Hepatocyte (in vitro differentiated cells): ENCODE measurements around the gene SRP68. TPM values are rescaled to one million over a fixed set of nuclear protein-coding genes. Genes with fewer than 3 reads are reported as not detected.

Experiments
- DNase-seq: peaks from one replicate; pipeline ENCODE4 v3.0.0-alpha.2; 2016; ENCODE audit warnings: low spot score
- H2AFZ ChIP-seq: fragments of 200-600 bp; sonication (generic); 2 replicates; pipeline ENCODE4 v1.6.0; 2016; ENCODE audit warnings: antibody characterized with exemption, mild to moderate bottlenecking
- H3K27ac ChIP-seq: fragments of 200-600 bp; sonication (generic); 2 replicates; pipeline ENCODE4 v1.5.1; 2016; ENCODE audit warnings: mild to moderate bottlenecking
- H3K27me3 ChIP-seq: fragments of 200-600 bp; sonication (generic); 2 replicates; pipeline ENCODE4 v1.6.1; 2016
- H3K36me3 ChIP-seq: fragments of 200-600 bp; sonication (generic); replicated peaks from 2 replicates; pipeline ENCODE4 v1.5.1; 2016; ENCODE audit warnings: low read depth; ENCODE audit not compliant: insufficient read depth
- H3K4me1 ChIP-seq: fragments of 200-600 bp; sonication (generic); 2 replicates; pipeline ENCODE4 v1.5.1; 2016; ENCODE audit warnings: mild to moderate bottlenecking, moderate library complexity; ENCODE audit not compliant: insufficient read depth
- H3K4me2 ChIP-seq: fragments of 200-600 bp; sonication (generic); 2 replicates; pipeline ENCODE4 v1.6.0; 2016
- H3K4me3 ChIP-seq: fragments of 200-600 bp; sonication (generic); 2 replicates; pipeline ENCODE4 v1.5.1; 2016; ENCODE audit warnings: mild to moderate bottlenecking
- H3K79me2 ChIP-seq: fragments of 200-600 bp; sonication (generic); 2 replicates; pipeline ENCODE4 v1.6.0; 2017; ENCODE audit warnings: mild to moderate bottlenecking
- H3K9me2 ChIP-seq: fragments of 200-600 bp; sonication (generic); replicated peaks from 2 replicates; pipeline ENCODE4 v1.6.0; 2017; ENCODE audit warnings: mild to moderate bottlenecking; ENCODE audit not compliant: insufficient read depth
- H3K9me3 ChIP-seq: fragments of 200-600 bp; sonication (generic); 2 replicates; pipeline ENCODE4 v1.5.1; 2016; ENCODE audit warnings: low read depth, mild to moderate bottlenecking
- H4K20me1 ChIP-seq: fragments of 200-600 bp; sonication (generic); 2 replicates; pipeline ENCODE4 v1.6.0; 2016; ENCODE audit warnings: mild to moderate bottlenecking; ENCODE audit not compliant: insufficient read depth, poor library complexity, severe bottlenecking
- EZH2 ChIP-seq: fragments of 200-600 bp; sonication (generic); IDR thresholded peaks from 2 replicates; pipeline ENCODE4 v1.6.1; 2016; ENCODE audit warnings: antibody characterized with exemption, mild to moderate bottlenecking, borderline replicate concordance
- EZH2phosphoT487 ChIP-seq: fragments of 200-600 bp; sonication (generic); IDR thresholded peaks from one replicate; pipeline ENCODE4 v1.6.1; 2018; ENCODE audit warnings: antibody characterized with exemption, mild to moderate bottlenecking, low read depth, moderate library complexity; ENCODE audit not compliant: unreplicated experiment, severe bottlenecking
- WGBS: methylation state at CpG from one replicate; pipeline ENCODE4 v1.1.6; 2016; ENCODE audit warnings: low lambda C conversion rate; ENCODE audit errors: missing lambda C conversion rate; 5-methylcytosine and 5-hydroxymethylcytosine counted together
- polyA plus RNA-seq: library from polyadenylated mRNA; unstranded; fragments of >200 nt; fragmentation: Nextera tagmentation; extraction: Ambion mirVana; gene quantifications from 2 replicates; pipeline ENCODE4 v1.2.1, GENCODE V29; 2016
- total RNA-seq: library from RNA; depleted of rRNA; stranded (reverse); fragments of >200 nt; gene quantifications from 2 replicates; pipeline ENCODE4 v1.2.3, GENCODE V29; 2014
- TF ChIP-seq, protein P1 (sequence below): fragments of 200-600 bp; sonication (generic); IDR thresholded peaks from 2 replicates; pipeline ENCODE4 v1.5.1; 2016; ENCODE audit warnings: antibody characterized with exemption, mild to moderate bottlenecking; ENCODE audit not compliant: poor library complexity

Gene SRP68
- total and polyA plus RNA-seq, 2 experiments from 2014 or later: 41.2 to 70.1 TPM

DNA sequence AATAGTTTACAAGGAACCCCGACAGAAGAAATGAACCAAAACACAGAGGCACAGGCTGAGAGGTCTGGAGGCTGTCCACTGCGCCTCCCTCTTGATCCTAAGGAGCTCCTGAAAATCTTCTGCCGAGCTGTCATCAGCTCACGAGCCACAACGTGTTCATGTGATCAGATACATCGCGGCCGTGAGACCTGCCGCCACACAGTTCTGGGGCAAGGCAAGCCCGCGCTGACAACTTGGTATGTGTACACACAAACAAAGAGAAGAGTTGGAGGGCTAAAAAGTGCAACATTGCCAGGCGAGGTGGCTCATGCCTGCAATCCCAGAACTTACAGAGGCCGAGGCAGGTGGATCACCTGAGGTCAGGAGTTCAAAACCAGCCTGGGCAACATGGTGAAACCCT, 23.6 kb upstream of the SRP68 start:
- Histone ChIP-seq H3K9me2 (no peaks in the 10 kb centered on the region), H3K4me1 (no peaks in the 10 kb centered on the region), H3K79me2 (no peaks in the 10 kb centered on the region), H2AFZ (no peak overlapping the region), H3K9me3 (no peaks in the 10 kb centered on the region), H4K20me1 (no peaks in the 10 kb centered on the region), H3K27ac (no peak overlapping the region), H3K4me3 (no peak overlapping the region), H3K36me3 (no peaks in the 10 kb centered on the region), H3K27me3 (no peaks in the 10 kb centered on the region), H3K4me2 (no peak overlapping the region)
- WGBS: 93% methylated on average over 13 of the region's 13 CpGs
- TF ChIP-seq, protein P1, sequence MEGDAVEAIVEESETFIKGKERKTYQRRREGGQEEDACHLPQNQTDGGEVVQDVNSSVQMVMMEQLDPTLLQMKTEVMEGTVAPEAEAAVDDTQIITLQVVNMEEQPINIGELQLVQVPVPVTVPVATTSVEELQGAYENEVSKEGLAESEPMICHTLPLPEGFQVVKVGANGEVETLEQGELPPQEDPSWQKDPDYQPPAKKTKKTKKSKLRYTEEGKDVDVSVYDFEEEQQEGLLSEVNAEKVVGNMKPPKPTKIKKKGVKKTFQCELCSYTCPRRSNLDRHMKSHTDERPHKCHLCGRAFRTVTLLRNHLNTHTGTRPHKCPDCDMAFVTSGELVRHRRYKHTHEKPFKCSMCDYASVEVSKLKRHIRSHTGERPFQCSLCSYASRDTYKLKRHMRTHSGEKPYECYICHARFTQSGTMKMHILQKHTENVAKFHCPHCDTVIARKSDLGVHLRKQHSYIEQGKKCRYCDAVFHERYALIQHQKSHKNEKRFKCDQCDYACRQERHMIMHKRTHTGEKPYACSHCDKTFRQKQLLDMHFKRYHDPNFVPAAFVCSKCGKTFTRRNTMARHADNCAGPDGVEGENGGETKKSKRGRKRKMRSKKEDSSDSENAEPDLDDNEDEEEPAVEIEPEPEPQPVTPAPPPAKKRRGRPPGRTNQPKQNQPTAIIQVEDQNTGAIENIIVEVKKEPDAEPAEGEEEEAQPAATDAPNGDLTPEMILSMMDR: no peak
- no peak for TF ChIP-seq EZH2phosphoT487
- TF ChIP-seq EZH2: no peak
- DNase-seq: no peak

GRCh38 chr17:76094046-76094445, 21.7 kb upstream of the SRP68 start:
- no peak overlapping the region for H3K4me3 ChIP-seq
- no peaks in the 10 kb centered on the region for H3K27me3 ChIP-seq
- TF ChIP-seq EZH2phosphoT487 (no peak), EZH2 (no peak)
- TF ChIP-seq, protein P1: no peak
- DNase-seq: no peak
- no peaks in the 10 kb centered on the region for H3K79me2 ChIP-seq
- no peaks in the 10 kb centered on the region for H3K36me3 ChIP-seq
- WGBS: 92% methylated on average over 11 of the region's 11 CpGs
- H3K27ac ChIP-seq: no peak overlapping the region
- H4K20me1 ChIP-seq: no peaks in the 10 kb centered on the region
- H2AFZ ChIP-seq: no peak overlapping the region
- H3K4me2 ChIP-seq: no peak overlapping the region
- H3K9me2 ChIP-seq: no peaks in the 10 kb centered on the region
- no peaks in the 10 kb centered on the region for H3K4me1 ChIP-seq
- no peaks in the 10 kb centered on the region for H3K9me3 ChIP-seq

DNA sequence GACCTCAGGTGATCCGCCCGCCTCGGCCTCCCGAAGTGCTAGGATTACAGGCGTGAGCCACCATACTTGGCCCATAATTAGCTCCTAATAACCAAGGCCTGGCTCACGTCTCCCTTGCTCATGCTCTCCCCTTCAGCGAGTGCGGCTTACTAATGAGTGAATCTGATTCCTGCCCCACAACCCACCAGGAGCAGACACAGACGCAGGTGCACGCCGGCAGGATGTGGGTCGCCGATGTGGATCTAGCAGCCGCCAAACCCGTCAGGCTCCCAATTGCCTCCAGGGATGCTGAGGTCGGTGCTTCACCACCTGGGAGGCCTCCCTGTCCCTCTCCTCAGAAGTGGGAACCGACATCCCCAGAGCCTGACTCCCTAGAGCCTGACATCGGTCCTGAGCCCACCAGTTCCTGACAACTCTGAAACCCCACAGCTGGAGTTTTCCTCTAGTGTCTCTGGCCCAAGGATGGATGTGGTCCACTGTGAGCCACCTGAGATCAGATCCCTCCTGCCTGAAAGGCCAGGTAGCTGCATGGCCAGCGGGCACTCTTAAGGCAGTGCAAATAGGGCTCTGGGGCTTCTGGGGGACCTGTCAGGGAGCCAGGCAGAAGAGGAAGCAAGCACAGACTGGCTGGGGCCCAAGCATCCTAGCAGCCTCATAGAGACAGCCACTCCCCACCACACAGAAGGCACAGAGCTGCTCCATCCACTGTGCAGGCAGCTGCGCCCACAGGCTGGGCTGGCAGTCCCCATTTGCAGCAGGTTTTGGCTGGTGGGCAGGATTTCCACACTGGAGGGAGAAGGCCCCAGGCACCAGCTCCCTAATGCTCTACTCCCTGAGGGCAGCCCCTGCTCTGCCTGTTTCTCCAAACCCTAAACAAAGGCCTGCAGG, 20.5 kb upstream of the SRP68 start:
- WGBS: 96% methylated on average over 20 of the region's 20 CpGs

More for the DNA sequence above, 20.5 kb upstream of the SRP68 start:
- Histone ChIP-seq H3K9me3 (no peaks in the 10 kb centered on the region), H3K36me3 (no peaks in the 10 kb centered on the region), H2AFZ (no peak overlapping the region), H3K27me3 (no peaks in the 10 kb centered on the region), H3K27ac (no peak overlapping the region), H3K4me2 (no peak overlapping the region), H3K79me2 (no peaks in the 10 kb centered on the region), H3K4me3 (no peak overlapping the region), H3K4me1 (no peaks in the 10 kb centered on the region), H4K20me1 (no peaks in the 10 kb centered on the region), H3K9me2 (no peaks in the 10 kb centered on the region)
- no peak for TF ChIP-seq EZH2
- TF ChIP-seq, protein P1: no peak
- no peak for TF ChIP-seq EZH2phosphoT487
- no peak for DNase-seq
